ENCODE results near the gene RALY.

DNA sequence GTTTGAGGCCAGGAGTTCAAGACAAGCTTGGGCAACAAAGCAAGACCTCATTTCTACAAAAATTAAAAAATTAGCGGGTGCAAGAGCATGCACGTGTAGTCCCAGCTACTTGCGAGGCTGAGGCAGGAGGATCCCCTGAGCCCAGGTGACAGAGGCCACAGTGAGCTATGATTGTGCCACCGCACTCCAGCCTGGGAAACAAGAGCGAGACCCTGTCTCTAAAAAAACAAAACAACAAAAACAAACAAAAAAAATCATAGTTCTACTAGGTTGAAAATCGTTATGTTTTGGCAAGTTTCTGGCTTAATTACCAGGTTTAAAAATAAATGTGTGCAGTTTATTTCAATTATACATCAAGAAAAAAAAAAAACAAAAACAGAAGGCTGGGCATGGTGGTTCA, 115.7 kb downstream of the RALY start:
- no peak for TF ChIP-seq SP1 (IDR thresholded peaks at IDR 0.05)
- TF ChIP-seq FOXK2 (IDR thresholded peaks at IDR 0.05): no peak
- TF ChIP-seq, protein P1, sequence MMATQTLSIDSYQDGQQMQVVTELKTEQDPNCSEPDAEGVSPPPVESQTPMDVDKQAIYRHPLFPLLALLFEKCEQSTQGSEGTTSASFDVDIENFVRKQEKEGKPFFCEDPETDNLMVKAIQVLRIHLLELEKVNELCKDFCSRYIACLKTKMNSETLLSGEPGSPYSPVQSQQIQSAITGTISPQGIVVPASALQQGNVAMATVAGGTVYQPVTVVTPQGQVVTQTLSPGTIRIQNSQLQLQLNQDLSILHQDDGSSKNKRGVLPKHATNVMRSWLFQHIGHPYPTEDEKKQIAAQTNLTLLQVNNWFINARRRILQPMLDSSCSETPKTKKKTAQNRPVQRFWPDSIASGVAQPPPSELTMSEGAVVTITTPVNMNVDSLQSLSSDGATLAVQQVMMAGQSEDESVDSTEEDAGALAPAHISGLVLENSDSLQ (IDR thresholded peaks at IDR 0.05): no peak
- TF ChIP-seq ELF4 (IDR thresholded peaks at IDR 0.05): no peak
- no peak for TF ChIP-seq HDGF (IDR thresholded peaks at IDR 0.05; ENCODE audit: borderline replicate concordance)
- TF ChIP-seq NFRKB (IDR thresholded peaks at IDR 0.05): no peak
- no peak for TF ChIP-seq BHLHE40 (IDR thresholded peaks at IDR 0.05; ENCODE audit: borderline replicate concordance)
- TF ChIP-seq ARNT (IDR thresholded peaks at IDR 0.05): no peak
- no peak for TF ChIP-seq FOXA1 (IDR thresholded peaks at IDR 0.05)
- no peak for TF ChIP-seq SUZ12 (IDR thresholded peaks at IDR 0.05)
- no peak for TF ChIP-seq CTBP1 (IDR thresholded peaks at IDR 0.05; ENCODE audit: borderline replicate concordance)
- TF ChIP-seq FOXM1 (IDR thresholded peaks at IDR 0.05; ENCODE audit: borderline replicate concordance): no peak
